Loucy (cell line): ENCODE results near the gene PHLDB1.

Experiments
- CTCF ChIP-seq: fragments of 200-600 bp; sonication (generic); conservative IDR thresholded peaks from 2 replicates; pipeline ENCODE4 v1.5.1; 2014; ENCODE audit warnings: mild to moderate bottlenecking, antibody characterized with exemption, low read length
- EZH2phosphoT487 ChIP-seq: fragments of 200-600 bp; IDR thresholded peaks from 2 replicates; pipeline ENCODE4 v1.6.1; 2018; ENCODE audit warnings: antibody characterized with exemption, mild to moderate bottlenecking, moderate library complexity, borderline replicate concordance

GRCh38 chr11:118655486-118656190 lies 48.2 kb downstream of the PHLDB1 start:
- no peak for TF ChIP-seq CTCF
- no peak for TF ChIP-seq EZH2phosphoT487
